ENCODE data around the gene CCDC196.
"Not testable (repeated sequence)": the region's sequence is repeated elsewhere in the genome, so short reads cannot be mapped to it uniquely, and the experiment has no call there.

Gene CCDC196

DNA sequence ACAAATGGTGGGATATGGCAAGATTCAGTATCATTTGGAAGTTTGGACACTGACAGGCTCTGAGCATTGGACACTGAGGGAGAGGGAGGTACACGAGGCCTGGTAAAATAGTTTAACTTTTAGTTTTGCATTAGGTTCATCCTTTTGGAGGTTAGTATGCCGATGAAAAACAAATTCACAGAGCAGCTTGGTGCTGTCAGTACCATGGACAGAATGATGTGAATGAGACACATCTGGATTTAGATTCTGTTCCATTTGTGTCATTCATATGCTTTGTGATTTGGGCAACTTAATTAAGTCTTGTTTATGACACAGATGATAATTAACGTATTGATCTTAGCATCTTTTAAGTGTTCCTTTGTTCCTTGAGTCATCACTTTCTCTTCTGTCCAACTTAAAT, 55.5 kb downstream of the CCDC196 start:
- H3K4me2 ChIP-seq (ENCODE audit: low read depth, low read length, poor library complexity, severe bottlenecking) = no peak overlapping the region
- H3F3A ChIP-seq (ENCODE audit: insufficient read depth) = no peaks in the 10 kb centered on the region
- H3K4me3 ChIP-seq (ENCODE audit: insufficient read depth, low read length, poor library complexity, severe bottlenecking) = no peak overlapping the region
- H3K9me2 ChIP-seq (replicated peaks; ENCODE audit: insufficient read depth, low read length) = no peaks in the 10 kb centered on the region
- H4K20me1 ChIP-seq (ENCODE audit: low read depth, low read length) = no peaks in the 10 kb centered on the region
- no peak overlapping the region for H3K9ac ChIP-seq (ENCODE audit: low read length)
- H3K79me2 ChIP-seq (ENCODE audit: insufficient read depth, low read length) = no peaks in the 10 kb centered on the region
- H3K27ac ChIP-seq (ENCODE audit: low read depth, low read length) = no peak overlapping the region
- H3K9me3 ChIP-seq (ENCODE audit: insufficient read depth, low read length) = no peaks in the 10 kb centered on the region
- H2AFZ ChIP-seq (ENCODE audit: low read depth, low read length, severe bottlenecking) = no peak overlapping the region
- TF ChIP-seq CTCF (IDR thresholded peaks at IDR 0.05; ENCODE audit: insufficient read depth, low read length, poor library complexity, severe bottlenecking) (no peak), EZH2phosphoT487 (conservative IDR thresholded peaks at IDR 0.05; ENCODE audit: low read length) (no peak)
- no peaks in the 10 kb centered on the region for H3K36me3 ChIP-seq (ENCODE audit: low read length)
- no peaks in the 10 kb centered on the region for H3K27me3 ChIP-seq (ENCODE audit: low read length)

DNA sequence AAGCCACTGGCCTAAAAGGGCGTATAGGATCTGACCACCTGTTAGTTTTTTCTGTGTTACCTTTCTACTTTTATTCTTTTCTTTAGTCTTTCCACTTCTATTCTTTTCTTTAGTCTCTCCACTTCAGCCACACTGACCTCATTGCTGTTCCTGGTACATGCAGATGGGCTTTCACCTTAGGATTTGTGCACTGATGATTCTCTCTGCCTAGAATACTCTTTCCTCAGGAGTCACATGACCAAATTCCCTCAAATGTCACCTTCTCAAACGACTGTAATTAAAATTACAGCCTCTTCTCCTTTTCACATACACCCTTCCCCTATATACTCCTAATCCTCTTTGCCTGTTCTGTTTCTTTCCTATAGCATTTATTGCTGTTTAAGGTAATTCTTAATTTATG, 57.8 kb downstream of the CCDC196 start:
- H3K4me3 ChIP-seq (ENCODE audit: insufficient read depth, low read length, poor library complexity, severe bottlenecking) = no peak overlapping the region
- no peak for TF ChIP-seq CTCF (IDR thresholded peaks at IDR 0.05; ENCODE audit: insufficient read depth, low read length, poor library complexity, severe bottlenecking)
- TF ChIP-seq EZH2phosphoT487 (conservative IDR thresholded peaks at IDR 0.05; ENCODE audit: low read length) = no peak
- H3K4me2 ChIP-seq (ENCODE audit: low read depth, low read length, poor library complexity, severe bottlenecking) = no peak overlapping the region
- no peaks in the 10 kb centered on the region for H4K20me1 ChIP-seq (ENCODE audit: low read depth, low read length)
- no peaks in the 10 kb centered on the region for H3K79me2 ChIP-seq (ENCODE audit: insufficient read depth, low read length)
- H3K9ac ChIP-seq (ENCODE audit: low read length) = no peak overlapping the region
- no peaks in the 10 kb centered on the region for H3F3A ChIP-seq (ENCODE audit: insufficient read depth)
- H3K27ac ChIP-seq (ENCODE audit: low read depth, low read length) = no peak overlapping the region
- H2AFZ ChIP-seq (ENCODE audit: low read depth, low read length, severe bottlenecking) = no peak overlapping the region
- H3K9me2 ChIP-seq (replicated peaks; ENCODE audit: insufficient read depth, low read length) = no peaks in the 10 kb centered on the region
- no peaks in the 10 kb centered on the region for H3K9me3 ChIP-seq (ENCODE audit: insufficient read depth, low read length)
- H3K27me3 ChIP-seq (ENCODE audit: low read length) = no peaks in the 10 kb centered on the region
- no peaks in the 10 kb centered on the region for H3K36me3 ChIP-seq (ENCODE audit: low read length)

- not testable (repeated sequence) for H3K4me2 ChIP-seq (ENCODE audit: low read depth, low read length, poor library complexity, severe bottlenecking); H3K9ac ChIP-seq (ENCODE audit: low read length); H3K36me3 ChIP-seq (ENCODE audit: low read length); H3F3A ChIP-seq (ENCODE audit: insufficient read depth); H3K9me2 ChIP-seq (replicated peaks; ENCODE audit: insufficient read depth, low read length); H4K20me1 ChIP-seq (ENCODE audit: low read depth, low read length); H2AFZ ChIP-seq (ENCODE audit: low read depth, low read length, severe bottlenecking); H3K27me3 ChIP-seq (ENCODE audit: low read length); H3K4me3 ChIP-seq (ENCODE audit: insufficient read depth, low read length, poor library complexity, severe bottlenecking); H3K27ac ChIP-seq (ENCODE audit: low read depth, low read length); H3K79me2 ChIP-seq (ENCODE audit: insufficient read depth, low read length); H3K9me3 ChIP-seq (ENCODE audit: insufficient read depth, low read length)
Observed at GRCh38 chr14:66545191-66545590, 59.0 kb downstream of the CCDC196 start.

GRCh38 chr14:66545751-66546150, 59.6 kb downstream of the CCDC196 start:
- H3K4me2 ChIP-seq (ENCODE audit: low read depth, low read length, poor library complexity, severe bottlenecking); H3F3A ChIP-seq (ENCODE audit: insufficient read depth); H3K27ac ChIP-seq (ENCODE audit: low read depth, low read length); H3K9me2 ChIP-seq (replicated peaks; ENCODE audit: insufficient read depth, low read length); H4K20me1 ChIP-seq (ENCODE audit: low read depth, low read length); H3K9me3 ChIP-seq (ENCODE audit: insufficient read depth, low read length); H3K79me2 ChIP-seq (ENCODE audit: insufficient read depth, low read length); H3K27me3 ChIP-seq (ENCODE audit: low read length); H3K4me3 ChIP-seq (ENCODE audit: insufficient read depth, low read length, poor library complexity, severe bottlenecking); H2AFZ ChIP-seq (ENCODE audit: low read depth, low read length, severe bottlenecking); H3K36me3 ChIP-seq (ENCODE audit: low read length); H3K9ac ChIP-seq (ENCODE audit: low read length): not testable (repeated sequence)

Measured in SU-DHL-6 (cell line).